ENCODE measurements around the gene GALT.

Gene GALT

DNA sequence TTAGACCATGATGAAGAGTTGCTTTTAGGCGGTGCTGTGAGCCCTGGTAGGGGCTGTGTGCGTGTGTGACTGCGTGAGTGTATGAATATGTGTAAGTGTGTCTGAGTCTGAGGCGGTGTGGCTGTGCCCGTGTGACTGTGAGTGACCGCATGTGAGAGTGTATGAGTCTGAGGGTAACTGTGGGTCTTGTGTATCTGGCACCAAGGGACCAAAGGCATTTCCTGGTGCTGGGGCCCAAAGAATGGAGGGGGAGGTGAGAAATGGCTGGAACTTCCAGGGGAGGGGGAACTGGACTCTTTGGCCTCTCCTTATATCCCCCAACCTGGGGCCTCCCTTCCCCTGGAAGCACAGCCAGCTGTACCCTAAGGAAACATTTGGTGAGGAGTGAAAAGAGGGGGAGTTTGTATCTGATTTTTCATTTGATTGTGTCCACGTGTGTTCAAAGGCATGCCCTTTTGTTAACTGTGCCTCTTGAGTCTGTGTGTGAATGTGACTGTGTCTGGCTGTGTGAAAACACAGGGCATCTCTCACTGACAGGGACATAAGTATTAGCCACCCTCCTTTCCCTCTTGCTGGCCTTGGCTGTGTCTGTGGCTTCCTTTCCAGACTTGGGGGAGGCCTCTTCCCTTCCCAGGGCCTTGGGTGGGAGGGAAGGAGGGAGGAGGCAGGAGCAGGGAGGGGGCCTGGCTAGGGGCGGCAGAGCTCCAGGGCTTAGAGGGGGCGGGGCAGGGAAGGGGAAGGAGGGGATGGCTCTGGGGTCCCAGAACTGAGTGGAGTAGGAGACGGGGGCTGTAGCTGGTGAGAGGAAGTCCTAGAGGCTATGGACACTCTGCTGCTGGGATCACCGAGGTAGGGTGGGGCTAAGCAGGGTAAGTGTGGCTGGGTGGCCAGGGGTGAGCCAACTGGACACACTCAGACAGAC lies 6.9 kb downstream of the GALT start:
- H3K9ac ChIP-seq (ENCODE audit: low read length): no peak overlapping the region
- no peak for TF ChIP-seq EZH2phosphoT487 (conservative IDR thresholded peaks at IDR 0.05; ENCODE audit: low read length)
- TF ChIP-seq, protein P1, sequence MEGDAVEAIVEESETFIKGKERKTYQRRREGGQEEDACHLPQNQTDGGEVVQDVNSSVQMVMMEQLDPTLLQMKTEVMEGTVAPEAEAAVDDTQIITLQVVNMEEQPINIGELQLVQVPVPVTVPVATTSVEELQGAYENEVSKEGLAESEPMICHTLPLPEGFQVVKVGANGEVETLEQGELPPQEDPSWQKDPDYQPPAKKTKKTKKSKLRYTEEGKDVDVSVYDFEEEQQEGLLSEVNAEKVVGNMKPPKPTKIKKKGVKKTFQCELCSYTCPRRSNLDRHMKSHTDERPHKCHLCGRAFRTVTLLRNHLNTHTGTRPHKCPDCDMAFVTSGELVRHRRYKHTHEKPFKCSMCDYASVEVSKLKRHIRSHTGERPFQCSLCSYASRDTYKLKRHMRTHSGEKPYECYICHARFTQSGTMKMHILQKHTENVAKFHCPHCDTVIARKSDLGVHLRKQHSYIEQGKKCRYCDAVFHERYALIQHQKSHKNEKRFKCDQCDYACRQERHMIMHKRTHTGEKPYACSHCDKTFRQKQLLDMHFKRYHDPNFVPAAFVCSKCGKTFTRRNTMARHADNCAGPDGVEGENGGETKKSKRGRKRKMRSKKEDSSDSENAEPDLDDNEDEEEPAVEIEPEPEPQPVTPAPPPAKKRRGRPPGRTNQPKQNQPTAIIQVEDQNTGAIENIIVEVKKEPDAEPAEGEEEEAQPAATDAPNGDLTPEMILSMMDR (IDR thresholded peaks at IDR 0.05; ENCODE audit: insufficient read depth, low read length, poor library complexity, severe bottlenecking): no peak
- no peaks in the 10 kb centered on the region for H3F3A ChIP-seq (ENCODE audit: insufficient read depth)
- no peak overlapping the region for H3K4me2 ChIP-seq (ENCODE audit: low read depth, low read length, poor library complexity, severe bottlenecking)
- H3K27ac ChIP-seq (ENCODE audit: low read depth, low read length): no peak overlapping the region
- no peak overlapping the region for H2AFZ ChIP-seq (ENCODE audit: low read depth, low read length, severe bottlenecking)
- H3K79me2 ChIP-seq (ENCODE audit: insufficient read depth, low read length): no peaks in the 10 kb centered on the region
- no peaks in the 10 kb centered on the region for H3K9me2 ChIP-seq (replicated peaks; ENCODE audit: insufficient read depth, low read length)
- no peaks in the 10 kb centered on the region for H3K36me3 ChIP-seq (ENCODE audit: low read length)
- H3K9me3 ChIP-seq (ENCODE audit: insufficient read depth, low read length): no peaks in the 10 kb centered on the region
- no peaks in the 10 kb centered on the region for H3K27me3 ChIP-seq (ENCODE audit: low read length)
- no peaks in the 10 kb centered on the region for H4K20me1 ChIP-seq (ENCODE audit: low read depth, low read length)
- no peak overlapping the region for H3K4me3 ChIP-seq (ENCODE audit: insufficient read depth, low read length, poor library complexity, severe bottlenecking)

DNA sequence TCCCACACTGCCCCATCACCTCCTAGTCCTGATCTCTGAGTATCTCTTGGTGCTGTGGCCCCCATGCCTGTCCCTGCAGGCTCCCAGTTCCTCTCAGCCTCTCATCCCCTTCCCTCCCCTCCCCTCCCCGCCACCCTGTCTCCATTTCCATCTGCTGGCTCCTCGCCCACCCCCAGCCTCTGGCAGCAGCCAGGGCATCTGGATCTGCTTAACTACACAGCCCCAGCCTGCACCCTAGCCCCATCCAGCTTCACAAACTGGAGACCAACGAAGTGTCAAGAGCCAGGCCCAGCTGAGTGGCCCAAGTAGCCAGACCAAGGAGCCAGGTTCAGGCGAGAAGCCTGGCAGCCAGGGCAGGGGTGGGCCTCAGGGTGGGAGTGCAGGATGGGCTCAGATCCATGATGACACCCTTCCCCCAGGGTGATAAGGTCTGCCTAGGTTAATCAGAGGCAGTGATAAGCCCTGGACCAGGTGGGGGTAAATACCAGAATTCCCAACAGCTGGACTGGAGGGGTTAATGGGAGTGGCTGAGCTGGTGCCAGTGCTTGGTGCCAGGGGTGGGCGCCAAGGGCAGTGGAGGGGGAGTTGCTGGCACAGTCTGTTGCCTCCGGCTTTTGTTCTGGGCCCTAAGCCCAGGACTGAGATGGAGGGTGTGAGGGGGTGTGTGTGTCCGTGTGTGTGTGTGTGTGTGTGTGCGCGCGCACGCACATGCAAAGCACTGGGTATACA lies 8.0 kb downstream of the GALT start:
- Histone ChIP-seq H3K27ac (ENCODE audit: low read depth, low read length) (no peak overlapping the region), H3K36me3 (ENCODE audit: low read length) (no peaks in the 10 kb centered on the region), H3K9ac (ENCODE audit: low read length) (no peak overlapping the region), H3K9me3 (ENCODE audit: insufficient read depth, low read length) (no peaks in the 10 kb centered on the region), H3K4me2 (ENCODE audit: low read depth, low read length, poor library complexity, severe bottlenecking) (no peak overlapping the region), H4K20me1 (ENCODE audit: low read depth, low read length) (no peaks in the 10 kb centered on the region), H3K27me3 (ENCODE audit: low read length) (no peaks in the 10 kb centered on the region), H3K79me2 (ENCODE audit: insufficient read depth, low read length) (no peaks in the 10 kb centered on the region), H3K9me2 (replicated peaks; ENCODE audit: insufficient read depth, low read length) (no peaks in the 10 kb centered on the region), H3K4me3 (ENCODE audit: insufficient read depth, low read length, poor library complexity, severe bottlenecking) (no peak overlapping the region), H2AFZ (ENCODE audit: low read depth, low read length, severe bottlenecking) (no peak overlapping the region), H3F3A (ENCODE audit: insufficient read depth) (no peaks in the 10 kb centered on the region)
- TF ChIP-seq, protein P1 (IDR thresholded peaks at IDR 0.05; ENCODE audit: insufficient read depth, low read length, poor library complexity, severe bottlenecking): no peak
- no peak for TF ChIP-seq EZH2phosphoT487 (conservative IDR thresholded peaks at IDR 0.05; ENCODE audit: low read length)

DNA sequence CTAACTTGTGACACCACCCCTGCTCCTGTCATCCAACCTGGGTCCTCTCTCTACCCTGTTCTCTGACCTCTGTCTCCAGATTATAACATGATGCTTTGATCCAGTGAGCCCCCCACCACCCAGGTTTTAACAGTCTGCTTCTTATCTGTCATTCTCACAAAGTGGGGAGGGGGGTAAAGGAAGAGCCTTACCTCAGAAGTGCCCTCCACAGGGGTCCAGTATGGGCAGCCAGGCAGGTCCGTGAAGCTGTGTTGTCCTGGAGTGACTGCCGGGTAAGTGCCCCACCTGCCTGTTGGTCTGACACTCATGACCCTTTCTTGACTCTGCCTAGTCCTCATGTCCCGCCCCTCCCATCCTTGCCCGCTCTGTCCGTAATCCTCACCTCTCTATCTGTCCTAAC lies 8.9 kb downstream of the GALT start:
- no peak for TF ChIP-seq EZH2phosphoT487 (conservative IDR thresholded peaks at IDR 0.05; ENCODE audit: low read length)
- TF ChIP-seq, protein P1 (IDR thresholded peaks at IDR 0.05; ENCODE audit: insufficient read depth, low read length, poor library complexity, severe bottlenecking): no peak
- Histone ChIP-seq H2AFZ (ENCODE audit: low read depth, low read length, severe bottlenecking) (no peak overlapping the region), H4K20me1 (ENCODE audit: low read depth, low read length) (no peaks in the 10 kb centered on the region), H3K4me3 (ENCODE audit: insufficient read depth, low read length, poor library complexity, severe bottlenecking) (no peak overlapping the region), H3K9me2 (replicated peaks; ENCODE audit: insufficient read depth, low read length) (no peaks in the 10 kb centered on the region), H3K4me2 (ENCODE audit: low read depth, low read length, poor library complexity, severe bottlenecking) (no peak overlapping the region), H3K9me3 (ENCODE audit: insufficient read depth, low read length) (no peaks in the 10 kb centered on the region), H3F3A (ENCODE audit: insufficient read depth) (no peaks in the 10 kb centered on the region), H3K36me3 (ENCODE audit: low read length) (no peaks in the 10 kb centered on the region), H3K27me3 (ENCODE audit: low read length) (no peaks in the 10 kb centered on the region), H3K79me2 (ENCODE audit: insufficient read depth, low read length) (no peaks in the 10 kb centered on the region), H3K9ac (ENCODE audit: low read length) (no peak overlapping the region), H3K27ac (ENCODE audit: low read depth, low read length) (no peak overlapping the region)
